OCI-LY7 (cell line): ENCODE results near the gene ABCC4. TPM values are rescaled to one million over a fixed set of nuclear protein-coding genes. Genes with fewer than 3 reads are reported as not detected.

ENCODE experiments used
- BruUV-seq: library from RNA; stranded (reverse); fragments of 400-500 nt; replicated peaks from 2 replicates; lab custom pipeline; 2021; lab: Mats Ljungman, UMichigan
- CTCF ChIA-PET: fragments of 300-600 bp; sonication (Branson Sonifier 250); formaldehyde crosslinking; loops from one replicate; lab custom pipeline; 2022; ENCODE audit warnings: antibody characterized with exemption; ENCODE audit not compliant: unreplicated experiment; lab: Charles Lee
- POLR2A ChIA-PET: fragments of 300-600 bp; sonication (Branson Sonifier 250); formaldehyde crosslinking; loops from one replicate; lab custom pipeline; 2022; ENCODE audit warnings: antibody characterized with exemption; lab: Charles Lee
- DNase-seq: peaks from one replicate; pipeline ENCODE4 v3.0.0-alpha.2; 2015; ENCODE audit warnings: low spot score
- H2AFZ ChIP-seq: fragments of 200-600 bp; sonication (generic), shearing (Covaris generic); 2 replicates; pipeline ENCODE4 v1.6.1; 2014; ENCODE audit warnings: mild to moderate bottlenecking, antibody characterized with exemption, low read length, moderate library complexity
- H3K27ac ChIP-seq: fragments of 200-600 bp; sonication (generic); 2 replicates; pipeline ENCODE4 v1.5.1; 2014; ENCODE audit warnings: mixed run types, low read depth, mild to moderate bottlenecking, moderate library complexity, low read length, inconsistent platforms; ENCODE audit not compliant: poor library complexity, severe bottlenecking
- H3K36me3 ChIP-seq: fragments of 200-600 bp; sonication (generic); 2 replicates; pipeline ENCODE4 v1.6.1; 2014; ENCODE audit warnings: mild to moderate bottlenecking, antibody characterized with exemption, low read length, moderate library complexity, mixed read lengths; ENCODE audit not compliant: insufficient read depth
- H3K4me1 ChIP-seq: fragments of 200-600 bp; sonication (generic); 2 replicates; pipeline ENCODE4 v1.5.1; 2014; ENCODE audit warnings: mild to moderate bottlenecking, low read length; ENCODE audit not compliant: insufficient read depth, poor library complexity, severe bottlenecking
- H3K4me2 ChIP-seq: fragments of 200-600 bp; sonication (generic); 2 replicates; pipeline ENCODE4 v1.6.1; 2014; ENCODE audit warnings: mild to moderate bottlenecking, low read length
- H3K4me3 ChIP-seq: fragments of 200-600 bp; sonication (generic); 2 replicates; pipeline ENCODE4 v1.5.1; 2014; ENCODE audit warnings: mild to moderate bottlenecking, low read depth, low read length; ENCODE audit not compliant: poor library complexity, severe bottlenecking
- H3K79me2 ChIP-seq: fragments of 200-600 bp; sonication (generic); 2 replicates; pipeline ENCODE4 v1.6.1; 2016; ENCODE audit warnings: low read depth, mild to moderate bottlenecking, low read length, moderate library complexity, mixed read lengths; ENCODE audit not compliant: insufficient read depth
- H3K9me2 ChIP-seq: fragments of 200-600 bp; sonication (generic); 2 replicates; pipeline ENCODE4 v1.6.1; 2016; ENCODE audit warnings: mild to moderate bottlenecking, low read length, mixed read lengths; ENCODE audit not compliant: insufficient read depth
- H3K9me3 ChIP-seq: fragments of 200-600 bp; sonication (generic); 2 replicates; pipeline ENCODE4 v1.6.1; 2014; ENCODE audit warnings: mild to moderate bottlenecking, mixed run types, low read length, mixed read lengths
- H4K20me1 ChIP-seq: fragments of 200-600 bp; sonication (generic); 2 replicates; pipeline ENCODE4 v1.6.1; 2014; ENCODE audit warnings: mild to moderate bottlenecking, antibody characterized with exemption, low read length, moderate library complexity, mixed read lengths; ENCODE audit not compliant: insufficient read depth
- EZH2phosphoT487 ChIP-seq: fragments of 200-600 bp; sonication (generic); IDR thresholded peaks from 2 replicates; pipeline ENCODE4 v1.6.1; 2018; ENCODE audit warnings: low read depth, borderline replicate concordance, mild to moderate bottlenecking, mixed run types, antibody characterized with exemption, low read length, moderate library complexity, mixed read lengths
- intact Hi-C: fragments of 100-400 bp; cut with micrococcal nuclease; formaldehyde crosslinking; loops from one replicate; pipeline ENCODE4 v1.10.0; 2022; ENCODE audit not compliant: unreplicated experiment
- total RNA-seq, 2 experiments: library from RNA; depleted of rRNA in 1 of 2; stranded (reverse); fragments of >200 nt in 1 of 2; shearing (Covaris generic) in 1 of 2; gene quantifications; 2 replicates each; pipeline ENCODE4 v1.2.3, GENCODE V29; 2014 to 2022
- TF ChIP-seq, protein P1 (sequence below): fragments of 200-600 bp; sonication (generic); conservative IDR thresholded peaks from 2 replicates; pipeline ENCODE4 v1.5.1; 2014; ENCODE audit warnings: mild to moderate bottlenecking, antibody characterized with exemption, low read length, moderate library complexity, mixed read lengths

The ABCC4 gene
- total RNA-seq, 2 experiments from 2014 or later, result 7.3 to 7.8 TPM

DNA sequence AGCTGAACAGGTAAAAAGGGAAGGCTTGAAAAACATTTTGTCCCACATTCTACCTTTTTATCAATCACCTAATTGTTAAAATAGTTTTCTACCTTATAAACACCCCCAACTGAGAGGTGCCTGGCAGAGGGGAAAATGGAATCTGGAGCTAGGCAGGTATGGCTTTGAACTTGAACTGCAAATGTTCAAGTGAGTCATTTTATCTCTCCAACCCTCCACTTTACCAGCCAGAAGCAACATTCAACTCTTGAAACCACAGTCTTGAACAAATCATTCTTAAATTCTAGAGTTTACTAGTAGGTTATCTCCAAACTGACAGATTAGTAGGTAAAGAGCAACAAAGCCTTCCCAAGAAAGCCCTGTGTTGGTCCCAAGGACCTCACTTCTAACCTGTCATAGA, 116.9 kb downstream of the ABCC4 start:
- Histone ChIP-seq H3K4me3 (no peak overlapping the region), H3K9me3 (no peaks in the 10 kb centered on the region), H3K9me2 (no peaks in the 10 kb centered on the region), H3K79me2 (no peaks in the 10 kb centered on the region), H3K36me3 (no peaks in the 10 kb centered on the region), H4K20me1 (no peaks in the 10 kb centered on the region), H3K4me2 (no peak overlapping the region), H3K27ac (no peak overlapping the region), H2AFZ (no peak overlapping the region), H3K4me1 (no peaks in the 10 kb centered on the region)
- BruUV-seq, result no TSS peak
- intact Hi-C loops, result no loop called here
- ChIA-PET CTCF (no interaction called here), POLR2A (no interaction called here)
- TF ChIP-seq, protein P1, sequence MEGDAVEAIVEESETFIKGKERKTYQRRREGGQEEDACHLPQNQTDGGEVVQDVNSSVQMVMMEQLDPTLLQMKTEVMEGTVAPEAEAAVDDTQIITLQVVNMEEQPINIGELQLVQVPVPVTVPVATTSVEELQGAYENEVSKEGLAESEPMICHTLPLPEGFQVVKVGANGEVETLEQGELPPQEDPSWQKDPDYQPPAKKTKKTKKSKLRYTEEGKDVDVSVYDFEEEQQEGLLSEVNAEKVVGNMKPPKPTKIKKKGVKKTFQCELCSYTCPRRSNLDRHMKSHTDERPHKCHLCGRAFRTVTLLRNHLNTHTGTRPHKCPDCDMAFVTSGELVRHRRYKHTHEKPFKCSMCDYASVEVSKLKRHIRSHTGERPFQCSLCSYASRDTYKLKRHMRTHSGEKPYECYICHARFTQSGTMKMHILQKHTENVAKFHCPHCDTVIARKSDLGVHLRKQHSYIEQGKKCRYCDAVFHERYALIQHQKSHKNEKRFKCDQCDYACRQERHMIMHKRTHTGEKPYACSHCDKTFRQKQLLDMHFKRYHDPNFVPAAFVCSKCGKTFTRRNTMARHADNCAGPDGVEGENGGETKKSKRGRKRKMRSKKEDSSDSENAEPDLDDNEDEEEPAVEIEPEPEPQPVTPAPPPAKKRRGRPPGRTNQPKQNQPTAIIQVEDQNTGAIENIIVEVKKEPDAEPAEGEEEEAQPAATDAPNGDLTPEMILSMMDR, result no peak
- TF ChIP-seq EZH2phosphoT487, result no peak
- DNase-seq, result no peak

DNA sequence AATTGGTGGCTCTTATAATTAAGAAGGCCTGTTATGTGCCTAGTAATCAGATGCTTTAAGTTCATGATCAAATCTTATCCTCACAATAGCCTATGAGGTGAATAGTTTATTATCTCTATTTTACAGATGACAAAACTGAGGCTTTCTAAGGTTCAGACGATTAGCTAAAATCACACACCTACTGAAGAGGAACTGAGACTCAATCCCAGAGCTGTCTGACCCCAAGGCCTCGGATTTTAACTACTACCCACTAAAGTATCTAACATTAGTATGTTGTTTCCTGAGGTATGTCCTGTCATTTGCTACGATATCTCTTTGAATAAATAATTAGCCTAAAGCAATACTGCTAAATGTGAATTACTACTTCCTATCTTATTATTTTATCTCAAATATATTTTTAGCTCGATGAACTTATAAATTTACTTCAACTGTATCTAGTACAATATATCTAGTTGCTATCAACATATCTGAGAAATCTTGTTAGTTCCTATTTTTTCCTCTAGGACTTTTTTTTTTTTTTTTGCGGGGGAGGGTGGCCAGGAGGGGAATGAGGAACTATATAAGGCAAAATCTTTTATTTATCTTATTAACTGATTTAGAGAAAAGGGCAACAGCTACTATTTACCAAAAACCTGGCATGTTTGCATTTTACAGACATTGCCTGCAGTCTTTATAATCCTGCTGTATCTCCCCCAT, 118.5 kb downstream of the ABCC4 start:
- no peaks in the 10 kb centered on the region for H3K79me2 ChIP-seq
- no peaks in the 10 kb centered on the region for H3K4me1 ChIP-seq
- no peaks in the 10 kb centered on the region for H4K20me1 ChIP-seq
- ChIA-PET CTCF (no interaction called here), POLR2A (interaction anchor here (0.7 kb wide), 1 partner anchor 563 kb away, joined by 3 read pairs; no protein-coding TSS in a partner anchor)
- intact Hi-C loops, result no loop called here
- no peak for TF ChIP-seq EZH2phosphoT487
- TF ChIP-seq, protein P1, result no peak
- no peak overlapping the region for H3K4me2 ChIP-seq
- no peaks in the 10 kb centered on the region for H3K36me3 ChIP-seq
- BruUV-seq, result no TSS peak
- no peak overlapping the region for H3K27ac ChIP-seq
- no peak for DNase-seq
- no peaks in the 10 kb centered on the region for H3K9me3 ChIP-seq
- no peak overlapping the region for H3K4me3 ChIP-seq
- H2AFZ ChIP-seq, result no peak overlapping the region
- no peaks in the 10 kb centered on the region for H3K9me2 ChIP-seq

DNA sequence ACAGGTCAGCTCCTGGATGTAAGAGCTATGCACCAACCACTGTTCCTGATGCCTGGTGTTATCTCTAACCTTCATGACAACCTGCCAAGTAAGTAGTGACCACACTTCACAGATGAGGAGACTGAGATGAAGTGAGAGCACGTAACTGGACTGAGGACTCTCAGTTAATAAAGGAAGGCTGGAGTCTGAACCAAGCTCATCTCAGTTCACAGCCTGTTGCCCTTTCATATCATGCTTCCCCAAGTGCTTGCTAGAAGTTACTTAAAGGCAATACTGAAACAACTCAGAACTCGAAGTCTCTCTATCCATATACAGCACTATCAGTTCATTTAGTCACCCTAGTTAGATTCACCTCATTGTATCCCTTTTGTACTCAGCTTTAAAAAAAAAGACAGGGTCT, 119.7 kb downstream of the ABCC4 start:
- no peak overlapping the region for H3K27ac ChIP-seq
- no peaks in the 10 kb centered on the region for H3K4me1 ChIP-seq
- H3K4me3 ChIP-seq, result no peak overlapping the region
- DNase-seq, result no peak
- intact Hi-C loops, result no loop called here
- H3K9me3 ChIP-seq, result no peaks in the 10 kb centered on the region
- no peak overlapping the region for H3K4me2 ChIP-seq
- ChIA-PET CTCF (interaction anchor here (0.9 kb wide), 1 partner anchor 199 kb away, joined by 3 read pairs; no protein-coding TSS in a partner anchor), POLR2A (no interaction called here)
- BruUV-seq, result no TSS peak
- TF ChIP-seq, protein P1, result no peak
- TF ChIP-seq EZH2phosphoT487, result no peak
- no peaks in the 10 kb centered on the region for H4K20me1 ChIP-seq
- no peaks in the 10 kb centered on the region for H3K36me3 ChIP-seq
- H3K79me2 ChIP-seq, result no peaks in the 10 kb centered on the region
- no peaks in the 10 kb centered on the region for H3K9me2 ChIP-seq
- H2AFZ ChIP-seq, result no peak overlapping the region
